Ishikawa (cell line): Measurements from ENCODE around the gene SELENOW.

ENCODE experiments used
- CEBPB ChIP-seq: IDR thresholded peaks from 2 replicates; pipeline ENCODE4 v1.6.1; 2012
- CREB1 ChIP-seq: IDR thresholded peaks from 2 replicates; pipeline ENCODE4 v1.6.1; 2012; ENCODE audit warnings: low read depth
- EGR1 ChIP-seq: IDR thresholded peaks from 2 replicates; pipeline ENCODE4 v1.6.1; 2012
- EP300 ChIP-seq: IDR thresholded peaks from 2 replicates; pipeline ENCODE4 v1.6.1; 2012; ENCODE audit warnings: borderline replicate concordance
- FOXM1 ChIP-seq: IDR thresholded peaks from 2 replicates; pipeline ENCODE4 v1.6.1; 2012; ENCODE audit warnings: low read depth, borderline replicate concordance
- MAX ChIP-seq: IDR thresholded peaks from 2 replicates; pipeline ENCODE4 v1.6.1; 2012
- NFIC ChIP-seq: IDR thresholded peaks from 2 replicates; pipeline ENCODE4 v1.6.1; 2012
- RAD21 ChIP-seq: IDR thresholded peaks from 2 replicates; pipeline ENCODE4 v1.6.1; 2012; ENCODE audit warnings: low read depth
- REST ChIP-seq: IDR thresholded peaks from 2 replicates; pipeline ENCODE4 v1.6.1; 2012; ENCODE audit warnings: low read depth, mild to moderate bottlenecking
- TAF1 ChIP-seq: IDR thresholded peaks from 2 replicates; pipeline ENCODE4 v1.6.1; 2012; ENCODE audit warnings: low read depth, mild to moderate bottlenecking
- TCF12 ChIP-seq: IDR thresholded peaks from 2 replicates; pipeline ENCODE4 v1.6.1; 2012; ENCODE audit warnings: low read depth
- TEAD4 ChIP-seq: IDR thresholded peaks from 2 replicates; pipeline ENCODE4 v1.6.1; 2012
- USF1 ChIP-seq: IDR thresholded peaks from 2 replicates; pipeline ENCODE4 v1.6.1; 2012
- YY1 ChIP-seq: IDR thresholded peaks from 2 replicates; pipeline ENCODE4 v1.6.1; 2012; ENCODE audit warnings: low read depth
- ZBTB7A ChIP-seq: IDR thresholded peaks from 2 replicates; pipeline ENCODE4 v1.6.1; 2012; ENCODE audit warnings: low read depth

The SELENOW gene

GRCh38 chr19:47741544-47742140 lies 36.9 kb upstream of the SELENOW start:
- TF ChIP-seq EP300: no peak
- TF ChIP-seq TCF12: no peak
- TF ChIP-seq EGR1: no peak
- no peak for TF ChIP-seq TAF1
- TF ChIP-seq CREB1: no peak
- no peak for TF ChIP-seq CEBPB
- TF ChIP-seq RAD21: no peak
- no peak for TF ChIP-seq TEAD4
- TF ChIP-seq REST: no peak
- no peak for TF ChIP-seq FOXM1
- no peak for TF ChIP-seq YY1
- no peak for TF ChIP-seq ZBTB7A
- TF ChIP-seq MAX: no peak

- TF ChIP-seq TEAD4 (no peak), ZBTB7A (no peak), CREB1 (no peak), CEBPB (no peak), RAD21 (no peak), EP300 (no peak), EGR1 (no peak), TCF12 (no peak), REST (no peak), USF1 (no peak), FOXM1 (no peak), NFIC (no peak), YY1 (no peak), TAF1 (no peak), MAX (no peak)
These were observed 35.9 kb upstream of the SELENOW start for GRCh38 chr19:47742634-47743033.

GRCh38 chr19:47745010-47745901 lies 33.2 kb upstream of the SELENOW start, which contains the start of gene NOP53:
Gene NOP53, plus strand, starts transcription at chr19:47745546. Its CDS starts 14 bp downstream, at chr19:47745560.
- peak; percentile 49 for TF ChIP-seq MAX
- TF ChIP-seq TEAD4: no peak
- TF ChIP-seq EGR1: peak; percentile 95
- peak; percentile 12; the same call in 1 of the 2 replicates for TF ChIP-seq NFIC
- TF ChIP-seq USF1: no peak
- TF ChIP-seq TAF1: peak; percentile 82
- no peak for TF ChIP-seq ZBTB7A
- TF ChIP-seq EP300: no peak
- TF ChIP-seq RAD21: no peak
- no peak for TF ChIP-seq CEBPB
- no peak for TF ChIP-seq FOXM1
- peak; percentile 78 for TF ChIP-seq CREB1
- peak; percentile 99 for TF ChIP-seq YY1
- TF ChIP-seq REST: no peak
- peak; percentile 65; the same call in 1 of the 2 replicates for TF ChIP-seq TCF12
